T1000 (cell line): ENCODE results near the gene CRB3.
A peak's percentile ranks its signal among the peaks of the same experiment; 100 is the strongest.
"Not testable (repeated sequence)": the region's sequence is repeated elsewhere in the genome, so short reads cannot be mapped to it uniquely, and the experiment has no call there.

Experiments used
- DNase-seq: peaks from one replicate; lab custom pipeline; 2025; ENCODE audit warnings: mixed read lengths; lab: John Stamatoyannopoulos, UW

Gene CRB3

GRCh38 chr19:6464070-6464873 is at the start of gene CRB3:
CRB3 (plus strand) TSS chr19:6464271; CDS start chr19:6464702, 431 bp downstream.
- DNase-seq = no peak

- no peak for DNase-seq
These were observed 49.1 kb upstream of the CRB3 start for GRCh38 chr19:6414793-6415590.

GRCh38 chr19:6415591-6416190 is 48.4 kb upstream of the CRB3 start:
- DNase-seq = no peak

- no peak for DNase-seq
These were observed 47.2 kb upstream of the CRB3 start for GRCh38 chr19:6416658-6417405.

GRCh38 chr19:6417713-6418561 is 46.1 kb upstream of the CRB3 start:
- no peak for DNase-seq

GRCh38 chr19:6418562-6418932 is 45.5 kb upstream of the CRB3 start:
- DNase-seq = no peak

- no peak for DNase-seq
These were observed 42.7 kb upstream of the CRB3 start for GRCh38 chr19:6421075-6422014.

- no peak for DNase-seq
These were observed 40.4 kb upstream of the CRB3 start for GRCh38 chr19:6423499-6424194.

- DNase-seq = no peak
These were observed 39.7 kb upstream of the CRB3 start, which contains the start of gene KHSRP for GRCh38 chr19:6424195-6424938. KHSRP (minus strand) TSS chr19:6424811; CDS start chr19:6424701, 110 bp downstream.

- DNase-seq = peak; percentile 98
These were observed 38.9 kb upstream of the CRB3 start for GRCh38 chr19:6424939-6425731.

- no peak for DNase-seq
These were observed 38.1 kb upstream of the CRB3 start for GRCh38 chr19:6425732-6426620.

GRCh38 chr19:6427131-6427530 is 36.9 kb upstream of the CRB3 start:
- no peak for DNase-seq

- not testable (repeated sequence) for DNase-seq
These were observed 35.2 kb upstream of the CRB3 start for GRCh38 chr19:6428692-6429418.

- no peak for DNase-seq
These were observed 34.5 kb upstream of the CRB3 start for GRCh38 chr19:6429419-6430221.

GRCh38 chr19:6431891-6432290 is 32.2 kb upstream of the CRB3 start:
- DNase-seq = no peak
